RWPE2 (cell line): Measurements from ENCODE around the gene B3GNT4.
A peak's percentile ranks its signal among the peaks of the same experiment; 100 is the strongest.

Experiments
- ATAC-seq: fragments of 200-7000 bp; cut with Tn5 transposase; 3 replicates; pipeline ENCODE4 v1.9.1; 2021; ENCODE audit warnings: low read depth
- DNase-seq: peaks from one replicate; pipeline ENCODE4 v3.0.0-alpha.2; 2020; ENCODE audit warnings: low spot score
- H3K27ac ChIP-seq: fragments of 450-650 bp; 2 replicates; pipeline ENCODE4 v1.5.1; 2017; ENCODE audit warnings: mild to moderate bottlenecking; ENCODE audit not compliant: poor library complexity, severe bottlenecking
- H3K27me3 ChIP-seq: fragments of 250-450 bp; sonication (Bioruptor Pico); 2 replicates; pipeline ENCODE4 v1.5.1; 2021; ENCODE audit warnings: mild to moderate bottlenecking, moderate library complexity; ENCODE audit not compliant: insufficient read depth, poor library complexity, severe bottlenecking
- H3K36me3 ChIP-seq: fragments of 250-450 bp; sonication (Bioruptor Pico); 2 replicates; pipeline ENCODE4 v1.5.1; 2020; ENCODE audit warnings: low read depth, mild to moderate bottlenecking, moderate library complexity
- H3K4me1 ChIP-seq: fragments of 250-450 bp; sonication (Bioruptor Pico); 2 replicates; pipeline ENCODE4 v1.5.1; 2021; ENCODE audit warnings: mild to moderate bottlenecking, moderate library complexity; ENCODE audit not compliant: insufficient read depth, poor library complexity, severe bottlenecking
- H3K4me3 ChIP-seq: fragments of 250-450 bp; sonication (Bioruptor Pico); 2 replicates; pipeline ENCODE4 v1.5.1; 2021; ENCODE audit warnings: mild to moderate bottlenecking, moderate library complexity; ENCODE audit not compliant: severe bottlenecking
- H3K9me3 ChIP-seq: fragments of 250-450 bp; sonication (Bioruptor Pico); 2 replicates; pipeline ENCODE4 v1.5.1; 2021; ENCODE audit warnings: mild to moderate bottlenecking, moderate library complexity; ENCODE audit not compliant: severe bottlenecking
- CTCF ChIP-seq: fragments of 450-650 bp; IDR thresholded peaks from one replicate; pipeline ENCODE4 v1.5.1; 2017; ENCODE audit warnings: mild to moderate bottlenecking, moderate library complexity; ENCODE audit not compliant: poor library complexity, severe bottlenecking

B3GNT4 gene

GRCh38 chr12:122189626-122190475, 13.7 kb upstream of the B3GNT4 start:
- DNase-seq (no peak), ATAC-seq (no peak)
- H3K27me3 ChIP-seq = no peaks in the 10 kb centered on the region
- H3K4me1 ChIP-seq = no peaks in the 10 kb centered on the region
- no peaks in the 10 kb centered on the region for H3K36me3 ChIP-seq
- no peaks in the 10 kb centered on the region for H3K9me3 ChIP-seq
- H3K27ac ChIP-seq = no peak overlapping the region
- no peak overlapping the region for H3K4me3 ChIP-seq
- no peak for TF ChIP-seq CTCF

DNA sequence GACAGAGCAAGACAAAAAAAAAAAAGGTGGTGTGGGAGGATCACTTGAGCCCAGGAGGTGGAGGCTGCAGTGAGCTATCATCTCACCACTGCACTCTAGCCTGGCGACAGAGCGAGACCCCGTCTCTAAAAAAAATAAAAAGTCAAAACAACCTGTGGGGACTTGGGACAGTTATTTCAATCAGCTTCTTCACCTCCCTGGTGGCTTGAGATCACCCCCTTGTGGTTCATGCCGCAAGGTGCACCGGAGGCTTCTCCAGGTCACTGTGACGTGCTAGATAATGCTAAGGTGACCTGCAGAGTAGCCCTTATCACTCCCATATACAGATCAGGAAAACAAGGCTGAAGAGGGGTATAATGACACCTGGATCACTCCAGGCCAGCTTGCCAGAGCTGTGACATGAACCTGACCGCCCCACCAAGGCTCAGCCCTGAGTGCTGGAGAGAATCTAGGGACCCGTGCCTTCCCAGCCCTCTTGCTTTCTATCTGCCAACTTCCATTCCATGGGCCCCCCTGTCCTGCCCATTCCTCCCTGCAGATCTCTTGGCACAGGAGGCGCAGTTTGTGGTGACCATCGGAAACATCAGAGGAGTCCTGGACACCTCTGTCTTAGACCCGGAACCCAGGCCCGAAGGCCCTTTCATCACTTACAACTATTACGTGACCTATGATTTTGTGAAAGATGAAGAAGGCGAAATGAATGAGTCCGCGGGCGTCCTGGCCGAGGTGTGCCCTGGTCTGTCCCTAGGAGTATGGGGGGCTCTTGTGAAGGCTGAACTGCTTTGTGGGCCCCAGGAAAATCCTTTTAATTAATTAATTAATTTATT, 12.5 kb upstream of the B3GNT4 start:
- peak; percentile 81 for ATAC-seq
- DNase-seq = no peak
- H3K27ac ChIP-seq = no peak overlapping the region
- peaks cover 2% of the 10 kb centered on the region for H3K9me3 ChIP-seq
- no peaks in the 10 kb centered on the region for H3K36me3 ChIP-seq
- H3K27me3 ChIP-seq = no peaks in the 10 kb centered on the region
- no peak overlapping the region for H3K4me3 ChIP-seq
- H3K4me1 ChIP-seq = no peaks in the 10 kb centered on the region
- peak; percentile 83 for TF ChIP-seq CTCF

DNA sequence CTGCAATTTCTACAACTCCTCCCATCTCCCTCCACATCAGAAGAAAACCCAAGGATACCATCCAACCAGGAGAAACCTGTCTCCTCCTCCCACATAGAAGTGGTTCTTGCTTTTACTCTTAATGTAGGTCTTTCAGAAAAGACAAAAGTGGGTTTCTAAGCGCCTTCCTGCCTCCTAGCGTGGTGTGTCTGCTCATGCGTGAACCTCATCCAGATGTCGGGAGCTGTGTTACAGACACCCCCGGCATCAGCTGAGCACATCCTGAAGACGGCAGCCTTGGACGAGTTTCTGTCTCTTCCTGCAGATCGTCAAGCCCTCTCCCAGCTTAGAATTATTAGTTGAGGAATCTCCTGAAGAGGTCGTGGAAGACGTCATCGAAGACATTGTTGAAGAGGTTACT, 11.1 kb upstream of the B3GNT4 start:
- no peak for TF ChIP-seq CTCF
- no peak overlapping the region for H3K27ac ChIP-seq
- H3K36me3 ChIP-seq = no peaks in the 10 kb centered on the region
- no peak for ATAC-seq
- H3K9me3 ChIP-seq = peaks cover 2% of the 10 kb centered on the region
- H3K4me1 ChIP-seq = peaks cover 1% of the 10 kb centered on the region
- no peaks in the 10 kb centered on the region for H3K27me3 ChIP-seq
- DNase-seq = no peak
- H3K4me3 ChIP-seq = no peak overlapping the region

DNA sequence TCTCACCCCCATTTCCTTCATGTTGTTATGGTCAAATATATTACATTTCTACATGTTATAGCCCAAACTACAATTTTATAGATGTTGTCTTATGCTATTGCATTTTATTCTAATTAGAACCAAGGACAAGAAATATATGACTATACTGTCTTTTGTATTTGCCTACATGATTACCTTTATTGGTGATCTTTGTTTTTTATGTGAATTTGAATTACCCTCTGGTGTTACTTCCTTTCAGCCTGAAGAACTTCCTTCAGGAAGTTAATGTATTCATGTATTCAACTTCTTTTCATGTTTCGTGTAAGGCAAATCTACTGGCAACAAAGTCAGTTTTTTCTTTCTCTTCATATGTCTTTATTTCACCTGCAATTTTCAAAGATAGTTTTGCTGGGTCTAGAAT, 8.7 kb upstream of the B3GNT4 start:
- DNase-seq = no peak
- no peak for TF ChIP-seq CTCF
- ATAC-seq = no peak

More for the DNA sequence above, 8.7 kb upstream of the B3GNT4 start:
- Histone ChIP-seq H3K9me3 (peaks cover 2% of the 10 kb centered on the region), H3K27me3 (no peaks in the 10 kb centered on the region), H3K4me1 (peaks cover 8% of the 10 kb centered on the region), H3K4me3 (no peak overlapping the region), H3K36me3 (no peaks in the 10 kb centered on the region), H3K27ac (no peak overlapping the region)
